AG09309 (cell line): ENCODE data around the gene PRMT3.

Experiments used
- DNase-seq: peaks from one replicate; pipeline ENCODE4 v3.0.0-alpha.2; 2010; ENCODE audit warnings: low read depth
- H3K4me3 ChIP-seq: 2 replicates; pipeline ENCODE4 v1.5.1; 2011; ENCODE audit warnings: mild to moderate bottlenecking, low read depth, low read length, moderate library complexity; ENCODE audit not compliant: control insufficient read depth
- TF ChIP-seq, protein P1 (sequence below): IDR thresholded peaks from 2 replicates; pipeline ENCODE4 v1.5.1; 2011; ENCODE audit warnings: mild to moderate bottlenecking, low read depth, low read length, inconsistent platforms; ENCODE audit not compliant: insufficient read depth, control insufficient read depth; ENCODE audit errors: missing control alignments

PRMT3 gene

DNA sequence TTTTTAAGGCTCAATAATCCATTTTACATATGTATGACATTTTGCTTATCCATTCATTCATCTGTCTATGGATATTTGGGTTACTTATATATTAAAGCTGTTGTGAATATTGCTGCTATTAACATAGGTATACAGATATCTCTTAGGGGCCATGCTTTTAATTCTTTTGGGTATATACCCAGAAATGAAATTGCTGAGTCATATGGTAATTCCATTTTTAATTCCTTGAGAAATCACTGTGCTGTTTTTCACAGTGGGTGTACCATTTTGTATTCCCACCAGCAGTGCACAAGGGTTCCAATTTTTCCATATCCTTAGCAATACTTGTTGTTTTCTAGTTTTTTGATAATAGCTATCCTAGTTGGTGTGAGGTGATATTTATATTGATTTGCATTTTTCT is 19.0 kb downstream of the PRMT3 start:
- TF ChIP-seq, protein P1, sequence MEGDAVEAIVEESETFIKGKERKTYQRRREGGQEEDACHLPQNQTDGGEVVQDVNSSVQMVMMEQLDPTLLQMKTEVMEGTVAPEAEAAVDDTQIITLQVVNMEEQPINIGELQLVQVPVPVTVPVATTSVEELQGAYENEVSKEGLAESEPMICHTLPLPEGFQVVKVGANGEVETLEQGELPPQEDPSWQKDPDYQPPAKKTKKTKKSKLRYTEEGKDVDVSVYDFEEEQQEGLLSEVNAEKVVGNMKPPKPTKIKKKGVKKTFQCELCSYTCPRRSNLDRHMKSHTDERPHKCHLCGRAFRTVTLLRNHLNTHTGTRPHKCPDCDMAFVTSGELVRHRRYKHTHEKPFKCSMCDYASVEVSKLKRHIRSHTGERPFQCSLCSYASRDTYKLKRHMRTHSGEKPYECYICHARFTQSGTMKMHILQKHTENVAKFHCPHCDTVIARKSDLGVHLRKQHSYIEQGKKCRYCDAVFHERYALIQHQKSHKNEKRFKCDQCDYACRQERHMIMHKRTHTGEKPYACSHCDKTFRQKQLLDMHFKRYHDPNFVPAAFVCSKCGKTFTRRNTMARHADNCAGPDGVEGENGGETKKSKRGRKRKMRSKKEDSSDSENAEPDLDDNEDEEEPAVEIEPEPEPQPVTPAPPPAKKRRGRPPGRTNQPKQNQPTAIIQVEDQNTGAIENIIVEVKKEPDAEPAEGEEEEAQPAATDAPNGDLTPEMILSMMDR = no peak
- no peak overlapping the region for H3K4me3 ChIP-seq
- DNase-seq = no peak

GRCh38 chr11:20407344-20407743 is 19.8 kb downstream of the PRMT3 start:
- no peak overlapping the region for H3K4me3 ChIP-seq
- TF ChIP-seq, protein P1 = no peak
- DNase-seq = no peak

DNA sequence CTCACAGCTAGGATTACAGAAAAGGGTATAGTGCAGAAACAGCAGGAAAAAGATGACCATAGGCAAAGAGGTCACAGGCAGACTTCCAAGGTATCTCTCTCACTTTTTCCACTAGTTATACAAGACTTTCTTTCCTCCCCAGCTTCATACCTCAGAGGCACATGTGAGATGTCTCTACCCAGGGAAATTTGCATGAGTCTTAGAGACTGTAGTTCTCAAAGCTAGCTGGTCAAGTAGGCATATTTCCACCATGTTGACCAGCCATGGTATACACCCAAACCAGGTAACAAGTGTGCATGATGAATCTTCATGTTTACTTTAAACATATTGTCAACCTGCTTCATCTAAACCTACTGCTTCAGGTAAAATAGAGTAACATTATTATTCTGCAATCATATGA is 27.9 kb downstream of the PRMT3 start:
- DNase-seq = no peak
- TF ChIP-seq, protein P1 = no peak
- H3K4me3 ChIP-seq = no peak overlapping the region

DNA sequence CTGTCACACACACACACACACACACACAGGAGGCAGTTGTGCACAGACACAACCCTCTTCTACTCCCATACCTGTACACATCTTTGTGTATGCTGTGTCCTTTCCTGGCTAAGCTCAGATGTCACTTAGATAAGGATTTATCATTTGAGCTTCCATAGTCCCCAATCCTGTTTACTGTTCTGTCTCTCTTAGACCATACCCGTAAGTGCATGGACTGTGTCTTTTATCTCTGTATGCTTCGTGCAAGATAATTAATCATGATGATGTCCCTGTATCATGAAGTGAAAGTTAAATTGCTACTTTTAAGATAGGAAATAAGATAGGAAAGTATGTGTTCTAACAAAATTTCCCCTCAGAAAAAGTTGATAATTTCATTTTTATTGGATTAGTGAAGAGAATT is 30.3 kb downstream of the PRMT3 start:
- DNase-seq = no peak
- TF ChIP-seq, protein P1 = no peak
- H3K4me3 ChIP-seq = no peak overlapping the region

GRCh38 chr11:20421946-20422345 is 34.4 kb downstream of the PRMT3 start:
- DNase-seq = no peak
- TF ChIP-seq, protein P1 = no peak
- H3K4me3 ChIP-seq = no peak overlapping the region

- TF ChIP-seq, protein P1 = no peak
- DNase-seq = no peak
- no peak overlapping the region for H3K4me3 ChIP-seq
Observed at GRCh38 chr11:20429216-20429615, 41.7 kb downstream of the PRMT3 start.

GRCh38 chr11:20438637-20439036 is 51.1 kb downstream of the PRMT3 start:
- TF ChIP-seq, protein P1 = no peak

More at GRCh38 chr11:20438637-20439036, 51.1 kb downstream of the PRMT3 start:
- no peak for DNase-seq
- no peak overlapping the region for H3K4me3 ChIP-seq
